GM18873 (cell line): ENCODE measurements around the gene TBC1D8.

Experiments used
- ATAC-seq: cut with Tn5 transposase; IDR thresholded peaks from one replicate; pipeline ENCODE4 v1.9.1; 2021; ENCODE audit warnings: mild to moderate bottlenecking, moderate library complexity, moderate number of reproducible peaks; ENCODE audit not compliant: unreplicated experiment, low FRiP score

Gene TBC1D8

DNA sequence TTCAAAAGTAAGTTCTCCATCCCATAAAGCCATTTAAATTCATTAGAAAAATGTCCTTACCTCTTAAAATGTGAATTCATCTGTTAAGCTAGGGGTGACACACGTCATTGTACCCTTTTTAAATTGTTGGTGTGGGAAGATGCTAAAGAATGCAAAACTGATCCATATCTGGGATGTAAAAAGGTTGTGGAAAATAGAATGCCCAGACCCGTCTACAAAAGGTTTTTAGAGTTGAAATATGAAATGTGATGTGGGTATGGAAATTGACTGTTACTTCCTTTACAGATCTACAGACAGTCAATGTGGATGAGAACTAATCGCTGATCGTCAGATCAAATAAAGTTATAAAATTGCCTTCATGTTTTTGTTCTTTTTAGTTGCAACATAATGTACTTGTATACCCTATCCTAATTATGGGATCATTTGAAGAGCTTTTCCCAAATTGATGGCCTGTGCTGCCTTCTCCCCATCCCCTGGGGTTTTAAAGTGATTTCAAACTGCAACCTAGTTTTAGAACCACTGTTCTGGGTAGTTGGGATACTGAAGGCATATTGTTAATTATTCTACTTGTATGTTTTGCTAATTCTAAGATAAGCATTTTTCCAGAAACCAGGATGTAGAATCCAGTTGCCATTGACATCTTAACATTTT lies 145.0 kb downstream of the TBC1D8 start:
- no peak for ATAC-seq

DNA sequence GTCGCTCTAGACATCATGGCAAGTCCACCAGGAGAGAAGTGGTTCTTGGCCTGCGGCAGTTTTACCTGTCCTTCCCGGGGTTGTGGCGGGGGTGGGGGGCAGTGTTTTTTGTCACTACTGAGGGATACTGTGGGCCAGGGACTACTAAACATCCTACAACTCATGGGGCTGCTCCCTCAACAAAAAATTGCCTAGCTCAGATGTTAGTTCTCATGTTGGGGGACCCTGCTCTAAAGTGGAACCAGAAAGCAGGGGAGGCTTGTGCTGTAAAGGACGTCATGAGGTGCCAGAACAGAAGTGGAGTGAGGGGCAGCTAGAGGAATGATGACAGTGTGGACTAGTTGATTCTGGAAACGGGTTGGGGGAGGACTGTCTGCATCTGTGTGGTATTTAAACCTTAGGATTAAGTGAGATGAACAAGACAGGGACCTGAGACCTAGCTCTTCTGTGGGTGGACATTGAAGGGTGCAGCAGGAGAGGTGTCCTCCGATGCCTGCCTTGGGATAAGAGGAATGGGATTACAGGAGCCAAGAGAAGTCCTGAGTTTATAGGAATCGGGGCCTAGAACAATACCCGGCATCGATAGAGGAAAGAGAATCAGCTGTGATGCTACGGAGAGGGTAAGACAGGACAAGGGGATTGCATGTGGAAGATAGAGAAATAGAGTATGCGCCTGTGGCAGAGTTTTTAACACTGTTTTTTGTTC lies 146.4 kb downstream of the TBC1D8 start:
- no peak for ATAC-seq

DNA sequence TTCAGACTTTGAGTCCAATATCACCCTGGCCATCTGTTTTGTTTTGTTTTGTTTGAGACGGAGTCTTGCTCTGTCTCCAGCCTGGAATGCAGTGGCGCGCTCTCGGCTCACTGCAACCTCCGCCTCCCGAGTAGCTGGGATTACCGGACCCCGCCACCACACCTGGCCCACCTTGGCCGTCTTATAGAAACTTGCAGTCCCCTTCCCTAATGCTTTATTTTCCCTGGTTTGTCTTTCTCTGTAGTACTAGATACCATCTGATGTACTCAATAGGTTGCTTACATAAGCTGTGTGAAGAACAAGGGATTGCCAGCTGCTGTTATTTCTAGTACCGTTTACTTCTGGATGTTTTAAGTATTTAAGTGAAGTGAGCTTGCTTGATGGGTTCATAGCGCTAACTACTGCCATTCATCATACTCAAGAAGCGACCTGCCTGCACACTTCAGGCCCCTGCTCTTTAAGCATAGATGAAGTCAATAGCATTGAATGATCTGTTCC lies 147.9 kb downstream of the TBC1D8 start:
- no peak for ATAC-seq

DNA sequence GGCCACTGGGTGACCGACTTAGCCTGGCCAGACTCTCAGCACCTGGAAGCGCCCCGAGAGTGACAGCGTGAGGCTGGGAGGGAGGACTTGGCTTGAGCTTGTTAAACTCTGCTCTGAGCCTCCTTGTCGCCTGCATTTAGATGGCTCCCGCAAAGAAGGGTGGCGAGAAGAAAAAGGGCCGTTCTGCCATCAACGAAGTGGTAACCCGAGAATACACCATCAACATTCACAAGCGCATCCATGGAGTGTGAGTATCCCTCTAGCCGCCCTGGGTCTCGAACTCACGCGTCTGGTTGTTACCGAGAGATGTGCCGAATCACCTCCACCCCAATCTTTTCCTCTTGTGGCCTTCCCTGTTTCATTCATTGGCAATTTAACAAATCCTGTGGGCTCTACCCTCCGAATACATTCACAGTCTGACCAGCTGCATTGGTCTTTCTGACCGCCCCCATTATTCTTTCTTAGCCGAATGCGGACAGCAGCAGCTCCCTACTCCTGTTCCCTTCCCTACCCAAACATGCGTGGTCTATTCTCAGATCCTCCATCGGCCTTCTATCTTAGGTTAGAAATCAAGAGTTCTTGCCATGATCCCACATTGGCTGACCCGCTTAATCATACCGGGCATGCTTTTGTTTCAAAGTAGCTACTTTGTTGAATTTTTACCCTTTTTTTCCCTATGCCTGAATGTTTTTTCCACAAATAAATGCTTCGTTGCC lies 148.5 kb downstream of the TBC1D8 start:
- no peak for ATAC-seq

DNA sequence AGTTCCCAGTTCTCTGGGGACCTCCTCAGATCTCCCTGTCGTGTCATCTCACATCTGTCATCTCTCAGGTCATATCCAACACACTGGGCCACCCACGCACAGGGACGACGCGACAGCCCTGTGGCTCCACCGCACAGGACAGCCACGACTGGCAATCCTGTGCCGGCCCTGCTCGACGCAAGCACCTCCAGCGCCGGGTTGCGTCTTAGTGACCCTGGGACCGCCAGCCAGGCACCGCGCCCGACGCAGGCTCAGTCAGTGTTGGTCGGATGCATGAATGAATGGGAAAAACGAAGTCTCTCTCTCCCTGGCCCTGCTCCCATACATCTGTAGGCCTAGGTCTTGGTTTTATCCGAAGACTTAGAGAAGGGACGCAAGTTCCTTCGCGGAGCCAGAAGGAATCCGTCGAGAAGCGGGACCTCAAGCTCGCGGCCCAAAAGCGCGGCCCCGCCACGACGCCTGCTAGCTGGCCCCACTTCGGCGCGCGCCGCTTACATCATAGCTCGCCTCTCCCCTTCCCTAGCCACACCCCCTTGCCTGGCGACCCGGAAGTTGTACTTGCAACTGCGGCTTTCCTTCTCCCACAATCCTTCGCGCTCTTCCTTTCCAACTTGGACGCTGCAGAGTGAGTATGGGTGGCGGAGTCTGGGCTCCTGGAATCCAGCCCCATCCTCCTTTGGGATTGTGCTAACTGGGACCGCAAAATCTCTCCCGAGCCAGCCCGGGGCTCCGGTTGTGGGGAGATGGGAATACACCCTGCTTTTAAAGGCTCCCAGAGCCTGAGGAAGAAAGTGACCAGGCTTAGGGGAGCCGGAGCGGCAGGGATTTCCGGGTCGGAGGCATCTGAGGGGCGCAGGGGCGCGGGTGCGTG lies 149.3 kb downstream of the TBC1D8 start, which contains the start of gene RPL31:
RPL31 (plus strand) TSS at position 599 of the 871 bp plus-strand sequence. CDS start 413 bp downstream, outside the sequence.
- peak; percentile 95 for ATAC-seq

DNA sequence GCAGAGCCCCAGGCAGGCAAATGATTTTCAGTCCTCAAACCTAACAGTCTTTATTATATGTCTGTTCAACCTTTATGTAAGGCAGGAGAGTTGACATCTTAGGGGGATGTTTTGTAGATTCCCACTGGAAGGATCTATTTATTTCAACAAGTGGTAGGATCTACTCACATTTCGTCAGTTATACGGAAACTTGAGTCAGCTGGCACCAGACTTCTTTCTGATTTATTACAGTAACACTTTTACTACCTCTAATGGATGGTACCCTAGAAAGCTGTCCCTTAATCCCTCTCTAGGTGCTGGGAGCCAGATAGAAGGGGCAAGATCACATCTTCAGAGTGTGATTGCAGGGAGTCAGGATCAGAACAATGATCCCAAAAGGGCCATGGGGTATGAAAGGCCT lies 151.2 kb downstream of the TBC1D8 start:
- ATAC-seq, result no peak

DNA sequence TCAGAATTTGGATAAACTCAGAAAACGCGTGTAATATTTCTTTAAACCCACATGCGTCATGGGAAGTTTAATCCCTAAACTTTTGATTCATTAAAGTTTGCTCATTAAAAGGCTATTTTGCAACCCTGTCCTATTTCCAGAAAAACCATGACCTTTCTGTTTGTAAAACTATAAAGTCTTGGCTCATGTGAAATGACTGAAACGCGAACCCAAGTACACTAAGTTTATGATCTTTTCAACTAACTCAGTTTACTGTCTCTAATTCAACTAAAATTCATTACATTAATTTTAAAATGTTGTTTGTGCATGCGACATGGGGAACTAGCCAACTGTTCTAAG lies 153.0 kb downstream of the TBC1D8 start:
- no peak for ATAC-seq

DNA sequence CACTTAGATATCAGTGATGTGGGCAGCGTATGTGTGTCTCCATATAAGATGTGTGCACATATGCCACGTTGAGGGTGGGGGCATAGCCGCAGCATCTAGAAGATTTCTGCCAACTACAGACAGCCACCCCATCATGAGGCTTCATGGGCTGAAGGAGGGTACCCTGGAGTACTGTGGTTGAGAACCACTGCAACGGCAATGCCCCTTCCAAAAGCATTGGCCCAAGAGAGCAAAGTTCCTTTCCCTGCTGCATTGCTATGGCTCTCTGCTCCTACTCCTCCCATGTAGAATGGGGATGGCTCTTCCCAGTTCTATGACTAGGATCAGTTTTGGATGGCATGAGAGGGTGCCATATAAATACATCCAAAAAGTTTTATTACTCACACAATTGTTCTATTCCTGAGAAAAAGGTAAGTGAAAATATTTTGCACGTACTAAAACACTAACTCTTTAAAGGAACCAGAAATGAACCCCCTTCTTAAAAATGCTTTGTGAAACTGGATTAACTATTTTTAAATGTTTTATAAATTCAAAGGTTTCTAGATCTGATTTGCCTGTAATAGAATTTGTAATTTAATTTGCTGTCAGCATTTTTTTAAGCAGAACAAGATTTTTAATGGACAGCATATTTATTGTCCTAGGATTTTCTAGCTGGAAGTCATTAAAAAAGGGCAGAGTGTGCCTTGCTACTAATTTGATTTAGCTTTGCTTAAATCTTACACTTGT lies 153.5 kb downstream of the TBC1D8 start:
- ATAC-seq, result no peak

DNA sequence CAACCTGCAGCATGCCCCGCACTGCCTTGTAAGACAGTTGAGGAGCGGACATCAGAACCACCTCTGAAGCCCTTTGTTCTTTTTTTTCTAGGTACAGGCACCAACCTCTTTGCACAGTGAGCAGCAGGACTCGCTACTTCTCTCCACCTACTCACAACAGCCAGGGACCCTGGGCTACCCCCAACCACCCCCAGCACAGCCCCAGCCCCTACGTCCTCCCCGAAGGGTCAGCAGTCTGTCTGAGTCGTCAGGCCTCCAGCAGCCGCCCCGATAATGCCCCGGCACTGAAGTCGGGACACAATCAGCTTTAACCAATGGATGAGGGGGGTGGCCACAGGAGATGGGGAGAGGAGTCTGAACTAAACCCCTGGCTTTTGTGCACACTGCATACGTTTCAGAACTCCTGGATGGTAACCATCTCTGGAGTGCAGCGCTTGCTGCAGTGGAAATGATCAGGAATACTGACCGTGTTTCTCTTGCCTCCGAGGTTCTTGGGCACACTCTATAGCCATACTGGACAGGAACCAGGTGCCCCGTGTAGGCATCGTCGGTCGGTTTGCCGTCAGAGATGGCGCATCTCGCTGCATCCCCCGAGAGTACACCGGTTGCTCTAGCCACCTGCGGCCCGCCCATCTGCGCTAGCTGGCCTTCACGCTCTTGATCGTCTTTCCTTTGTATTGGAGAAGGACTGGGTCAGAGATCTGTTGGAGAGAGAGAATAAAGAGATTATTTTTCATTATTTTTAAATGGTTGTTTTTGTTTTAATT lies 155.7 kb downstream of the TBC1D8 start:
- no peak for ATAC-seq

DNA sequence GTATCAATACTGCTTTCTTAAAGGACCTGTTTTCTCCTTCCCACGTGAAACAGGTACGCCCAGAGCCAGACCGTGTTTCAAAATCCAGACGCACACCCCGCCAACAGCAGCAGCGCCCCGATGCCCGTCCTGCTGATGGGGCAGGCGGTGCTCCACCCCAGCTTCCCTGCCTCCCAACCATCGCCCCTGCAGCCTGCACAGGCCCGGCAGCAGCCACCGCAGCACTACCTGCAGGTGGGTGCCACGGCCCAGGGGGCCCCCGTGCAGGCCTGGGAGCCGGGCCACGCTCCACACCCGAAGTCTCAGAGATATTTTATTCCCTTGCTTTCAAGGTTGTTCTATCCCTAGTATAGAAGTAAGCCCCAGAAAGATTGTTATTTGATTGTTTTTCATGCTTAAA lies 157.9 kb downstream of the TBC1D8 start:
- ATAC-seq, result no peak

DNA sequence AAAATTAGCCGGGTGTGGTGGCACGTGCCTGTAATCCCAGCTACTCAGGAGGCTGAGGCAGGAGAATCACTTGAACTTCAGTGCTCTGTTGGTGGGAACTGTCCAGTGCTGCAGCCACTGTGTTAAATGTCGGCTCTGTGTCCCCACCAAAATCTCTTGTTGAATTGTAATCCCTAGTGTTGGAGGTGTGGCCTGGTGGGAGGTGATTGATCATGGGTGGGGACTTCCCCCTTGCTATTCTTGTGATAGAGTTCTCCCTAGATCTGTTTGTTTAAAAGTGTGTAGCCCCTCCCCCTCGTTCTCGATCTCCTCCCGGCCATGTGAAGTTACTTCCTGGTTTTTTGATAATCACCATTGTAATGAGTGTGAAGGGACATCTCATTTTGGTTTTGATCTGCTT lies 158.9 kb downstream of the TBC1D8 start:
- ATAC-seq, result no peak

DNA sequence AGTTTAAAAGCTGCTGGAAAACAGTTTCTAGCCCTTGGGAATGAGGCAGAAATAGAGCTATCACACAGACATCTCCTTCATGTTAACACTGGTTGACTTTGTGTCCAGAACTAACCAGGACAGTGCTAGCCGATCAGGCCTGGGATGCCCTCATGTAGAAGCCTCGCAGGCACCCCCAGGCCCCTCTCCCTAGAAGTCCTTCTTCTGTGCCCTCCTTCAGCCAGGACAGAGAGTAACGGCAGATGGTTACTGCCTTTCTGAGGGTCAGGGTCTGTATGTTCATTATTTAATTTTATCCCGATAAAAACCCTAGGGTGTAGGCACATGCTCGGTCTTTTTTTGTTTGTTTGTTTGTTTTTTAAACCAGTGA lies 159.8 kb downstream of the TBC1D8 start:
- no peak for ATAC-seq

DNA sequence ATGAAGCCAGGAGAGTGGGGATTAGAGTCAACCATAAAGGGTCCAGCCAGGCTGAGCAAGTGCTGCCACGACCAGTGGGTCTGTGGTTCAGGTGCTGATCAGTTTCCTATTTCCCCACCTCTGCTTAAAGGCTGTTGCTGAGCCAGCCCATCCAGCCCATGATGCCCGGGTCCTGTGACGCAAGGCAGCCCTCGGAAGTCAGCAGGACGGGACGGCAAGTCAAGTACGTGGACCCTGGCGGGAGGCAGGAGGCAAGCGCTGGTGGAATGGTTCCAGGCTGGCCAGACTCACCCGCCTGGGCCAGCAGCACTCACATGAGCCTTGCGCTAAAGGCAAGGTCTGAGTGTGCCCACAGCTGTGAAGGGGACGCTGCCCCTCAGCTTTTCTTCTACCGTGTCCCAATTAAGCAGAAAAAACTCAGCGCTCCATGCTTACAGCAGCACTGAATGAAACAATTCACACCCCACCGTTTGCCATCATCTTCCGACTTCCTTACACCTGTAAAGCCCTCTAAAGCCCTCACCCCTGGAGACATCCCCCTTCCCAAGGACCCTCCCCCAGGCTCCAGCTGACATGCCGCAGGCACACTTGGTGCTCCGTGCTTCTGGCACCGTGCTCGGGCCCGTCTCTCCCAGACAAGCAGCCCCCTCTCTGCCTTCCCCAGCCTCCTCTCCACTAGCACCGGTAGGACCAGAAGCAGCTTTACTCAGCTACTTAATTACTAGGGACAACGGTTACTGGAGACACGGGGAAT lies 160.4 kb downstream of the TBC1D8 start:
- ATAC-seq, result no peak

DNA sequence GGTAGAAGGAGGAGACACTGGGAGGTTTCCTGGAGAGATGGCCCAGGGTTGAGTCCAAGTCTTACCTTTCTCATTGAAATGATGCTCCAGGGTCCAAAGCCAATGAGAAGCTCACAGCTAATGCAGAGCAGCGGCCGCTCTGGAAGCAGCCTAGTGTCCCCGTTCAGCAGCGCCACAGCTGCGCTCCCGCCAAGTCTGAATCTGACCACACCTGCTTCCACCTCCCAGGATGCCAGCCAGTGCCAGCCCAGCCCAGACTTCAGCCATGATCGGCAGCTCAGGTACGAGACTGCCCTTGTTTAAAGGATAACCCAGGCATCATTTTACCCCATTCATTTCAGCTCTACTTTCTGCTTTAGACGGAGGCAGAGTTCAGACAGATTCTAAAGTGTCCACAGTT lies 161.0 kb downstream of the TBC1D8 start:
- no peak for ATAC-seq

DNA sequence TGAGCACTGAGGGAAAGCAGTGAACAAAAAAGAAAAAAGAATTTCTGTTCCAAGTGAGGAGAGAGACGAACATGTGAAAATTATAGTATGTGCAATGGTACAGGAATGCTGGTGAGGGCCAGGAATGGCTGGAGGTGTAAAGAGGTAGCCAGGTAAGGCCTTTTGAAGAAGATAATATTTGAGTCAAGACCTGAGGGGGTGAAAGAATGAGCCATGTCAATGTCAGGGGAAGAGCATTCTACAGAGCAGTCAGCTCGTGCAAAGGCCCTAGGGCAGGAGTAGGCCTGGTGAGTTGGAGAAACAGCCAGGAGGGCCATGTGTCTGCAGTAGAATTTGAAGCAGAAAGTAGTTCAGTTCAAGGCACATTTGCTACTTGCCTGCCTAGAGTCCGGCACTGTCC lies 161.5 kb downstream of the TBC1D8 start:
- ATAC-seq, result no peak

DNA sequence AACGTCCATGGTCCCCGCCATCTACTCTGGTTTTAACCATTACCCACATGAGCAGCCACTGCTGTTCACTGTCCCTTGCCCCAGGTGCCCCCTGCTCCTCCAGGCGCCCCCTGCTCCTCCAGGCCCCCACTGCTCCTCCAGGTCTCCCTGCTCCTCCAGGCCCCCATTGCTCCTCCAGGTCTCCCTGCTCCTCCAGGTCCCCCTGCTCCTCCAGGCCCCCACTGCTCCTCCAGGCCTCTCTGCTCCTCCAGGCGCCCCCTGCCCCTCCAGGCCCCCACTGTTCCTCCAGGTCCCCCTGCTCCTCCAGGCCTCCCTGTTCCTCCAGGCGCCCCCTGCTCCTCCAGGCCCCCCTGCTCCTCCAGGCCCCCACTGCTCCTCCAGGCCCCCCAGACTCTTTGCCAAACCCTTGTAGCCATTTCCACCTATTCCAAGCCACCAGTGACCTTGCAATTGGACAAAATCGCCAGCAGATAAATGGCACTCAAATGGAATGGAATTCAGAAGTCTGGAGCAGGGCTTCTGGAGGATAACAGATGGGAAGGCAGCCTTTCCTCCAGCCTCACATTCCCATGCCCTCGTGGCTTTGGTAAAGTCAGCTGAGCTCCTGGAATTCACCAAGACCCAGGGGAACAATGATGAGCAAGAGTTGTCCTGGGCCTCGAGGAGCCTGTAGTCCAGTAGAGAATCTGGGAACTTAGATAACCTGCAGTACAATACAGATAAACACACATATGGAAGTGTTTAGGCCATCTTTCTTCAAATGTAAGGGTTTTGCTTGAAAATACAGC lies 162.4 kb downstream of the TBC1D8 start:
- no peak for ATAC-seq

DNA sequence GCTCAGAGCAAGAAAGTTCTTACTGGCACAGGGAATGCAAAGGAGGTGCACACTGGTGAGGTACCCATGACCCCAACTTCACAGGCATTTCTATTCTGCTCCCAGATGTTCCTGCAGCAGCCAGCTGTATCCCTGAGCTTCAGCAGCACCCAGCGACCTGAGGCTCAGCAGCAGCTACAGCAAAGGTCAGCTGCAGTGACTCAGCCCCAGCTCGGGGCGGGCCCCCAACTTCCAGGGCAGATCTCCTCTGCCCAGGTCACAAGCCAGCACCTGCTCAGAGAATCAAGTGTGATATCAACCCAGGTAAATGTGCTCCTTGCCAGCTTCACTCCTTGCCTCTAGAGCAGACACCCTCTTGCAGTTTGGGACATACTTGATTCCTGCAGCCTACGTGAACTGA lies 163.2 kb downstream of the TBC1D8 start:
- no peak for ATAC-seq

DNA sequence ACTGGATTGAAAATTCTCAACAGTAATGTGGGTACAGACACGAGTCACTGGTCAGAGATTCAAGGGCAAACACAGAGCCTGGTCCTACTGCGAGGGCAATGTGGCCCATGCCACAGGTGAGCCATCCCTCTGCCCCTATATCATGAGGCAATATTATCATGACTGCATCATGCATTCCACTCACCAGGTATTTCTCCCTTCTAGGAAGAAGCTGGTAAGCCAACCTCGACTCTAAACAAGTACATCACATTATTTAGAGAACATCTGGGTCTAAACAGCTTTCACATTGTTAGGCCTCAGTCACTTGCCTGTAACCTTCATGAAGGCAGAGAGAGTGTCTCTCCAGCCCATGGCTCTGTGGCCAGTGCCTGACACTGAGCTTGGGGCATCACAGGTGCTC lies 163.6 kb downstream of the TBC1D8 start:
- ATAC-seq, result no peak
